ENCODE measurements around the gene HAND2. TPM values are rescaled to one million over a fixed set of nuclear protein-coding genes. Genes with fewer than 3 reads are reported as not detected.
A peak's percentile ranks its signal among the peaks of the same experiment; 100 is the strongest.

Gene HAND2
- total RNA-seq, 4 donors from 2014 or later, result 0.31 to 3.8 (median 1.8) TPM

GRCh38 chr4:173527103-173527891 lies 2.7 kb downstream of the HAND2 start:
- no peaks in the 10 kb centered on the region for H3K36me3 ChIP-seq
- intact Hi-C loops (cut with DNase I), result no loop called here
- TF ChIP-seq POLR2A (IDR thresholded peaks at IDR 0.05), result no peak
- TF ChIP-seq CTCF (IDR thresholded peaks at IDR 0.05), result no peak
- peak overlapping the region in 2 of 4 donors; percentile 17 to 35 for H3K27ac ChIP-seq
- H3K27me3 ChIP-seq, result peaks cover 23 to 100% (median 65%) of the 10 kb centered on the region in 4 donors
- WGBS, 2 donors, result 23 to 34% methylated on average over 28 to 29 of the region's 42 CpGs
- peaks cover 16 to 52% (median 20%) of the 10 kb centered on the region in 3 donors for H3K4me1 ChIP-seq
- H3K9me3 ChIP-seq, result no peaks in the 10 kb centered on the region
- peak overlapping the region in 3 of 4 donors; percentile 13 to 46 (median 18) for H3K4me3 ChIP-seq
- no peak for DNase-seq

GRCh38 chr4:173526724-173527102 lies 3.3 kb downstream of the HAND2 start:
- no peaks in the 10 kb centered on the region for H3K36me3 ChIP-seq
- no peaks in the 10 kb centered on the region for H3K9me3 ChIP-seq
- peak overlapping the region in 3 of 4 donors; percentile 13 to 46 (median 18) for H3K4me3 ChIP-seq
- 30 to 48% methylated on average over 13 of the region's 13 CpGs for WGBS, 2 donors
- DNase-seq, result no peak
- peaks cover 20 to 58% (median 22%) of the 10 kb centered on the region in 3 donors for H3K4me1 ChIP-seq
- TF ChIP-seq CTCF (IDR thresholded peaks at IDR 0.05) (no peak), POLR2A (IDR thresholded peaks at IDR 0.05) (no peak)
- intact Hi-C loops (cut with DNase I), result no loop called here
- peaks cover 27 to 100% (median 64%) of the 10 kb centered on the region in 4 donors for H3K27me3 ChIP-seq
- H3K27ac ChIP-seq, result peak overlapping the region in 1 of 4 donors; percentile 35

GRCh38 chr4:173526027-173526482 lies 4.0 kb downstream of the HAND2 start:
- peaks cover 31 to 100% (median 62%) of the 10 kb centered on the region in 4 donors for H3K27me3 ChIP-seq
- H3K27ac ChIP-seq, result no peak overlapping the region
- TF ChIP-seq POLR2A (IDR thresholded peaks at IDR 0.05) (no peak), CTCF (IDR thresholded peaks at IDR 0.05) (no peak)
- no peak for DNase-seq
- no peaks in the 10 kb centered on the region for H3K36me3 ChIP-seq
- intact Hi-C loops (cut with DNase I), result no loop called here
- H3K4me1 ChIP-seq, result peaks cover 20 to 60% (median 27%) of the 10 kb centered on the region in 3 donors
- no peaks in the 10 kb centered on the region for H3K9me3 ChIP-seq
- WGBS, 2 donors, result 40 to 41% methylated on average over 9 to 10 of the region's 10 CpGs
- H3K4me3 ChIP-seq, result peak overlapping the region in 1 of 4 donors; percentile 4

GRCh38 chr4:173525118-173526011 lies 4.7 kb downstream of the HAND2 start:
- Histone ChIP-seq H3K27me3 (peaks cover 31 to 100% (median 60%) of the 10 kb centered on the region in 4 donors), H3K4me3 (peak overlapping the region in 1 of 4 donors; percentile 4), H3K4me1 (peaks cover 20 to 53% (median 24%) of the 10 kb centered on the region in 3 donors), H3K27ac (no peak overlapping the region), H3K9me3 (no peaks in the 10 kb centered on the region), H3K36me3 (no peaks in the 10 kb centered on the region)
- WGBS, 2 donors, result 13 to 26% methylated on average over 32 to 39 of the region's 48 CpGs
- intact Hi-C loops (cut with DNase I), result no loop called here
- no peak for DNase-seq
- TF ChIP-seq CTCF (IDR thresholded peaks at IDR 0.05), result no peak
- no peak for TF ChIP-seq POLR2A (IDR thresholded peaks at IDR 0.05)
